IPS-18c (cell line): Measurements from ENCODE around the gene SPTBN5.

Experiments
- H3K4me3 ChIP-seq: 2 replicates; pipeline ENCODE4 v1.7.0; 2013; ENCODE audit warnings: low read depth, mild to moderate bottlenecking, low read length, moderate library complexity; ENCODE audit not compliant: insufficient read depth
- H3K9me3 ChIP-seq: one replicate; pipeline ENCODE4 v1.6.1; 2013; ENCODE audit warnings: mild to moderate bottlenecking, low read length, moderate library complexity; ENCODE audit not compliant: control insufficient read depth, insufficient read depth

Gene SPTBN5

DNA sequence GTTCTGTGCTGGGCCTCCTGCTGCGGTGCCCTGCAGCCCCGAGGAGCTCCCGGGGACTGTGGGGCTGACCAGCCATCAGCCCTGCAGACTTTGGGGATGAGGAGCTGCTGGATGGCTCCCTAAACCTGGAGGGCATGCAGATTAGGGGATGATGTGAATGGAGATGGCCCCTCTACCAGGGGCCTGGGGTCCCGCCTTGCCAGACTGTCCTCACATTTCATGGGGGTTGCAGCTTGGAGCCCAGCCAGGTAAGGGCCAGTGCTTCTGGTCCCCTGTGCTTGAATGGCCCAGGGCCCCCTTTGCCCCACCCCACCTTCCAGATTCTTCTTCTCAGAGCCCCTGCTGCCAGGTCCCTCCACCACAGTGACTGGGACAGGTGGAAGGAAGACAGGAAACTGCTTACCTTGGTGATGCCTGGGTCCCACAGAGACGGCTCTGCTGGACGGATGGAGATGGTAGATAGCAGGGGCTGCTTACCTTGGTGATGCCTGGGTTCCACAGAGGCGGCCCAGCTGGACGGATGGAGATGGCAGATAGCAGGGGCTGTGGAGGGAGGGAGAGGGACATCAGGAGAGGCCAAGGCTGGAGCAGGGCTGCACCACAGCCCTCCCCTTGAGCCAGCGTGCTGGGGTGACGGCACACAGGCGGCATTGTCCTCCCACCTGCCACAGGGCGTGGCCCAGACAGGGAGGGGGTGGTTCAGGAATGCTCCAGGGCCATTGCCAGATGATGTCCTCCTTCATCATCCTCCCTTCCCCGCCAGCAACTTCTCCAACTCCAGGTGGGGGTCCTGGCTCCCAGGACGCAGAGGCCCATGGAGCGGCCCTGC, at the start of gene SPTBN5:
SPTBN5 (minus strand) TSS at position 632 of the 829 bp plus-strand sequence; CDS start at position 76, 556 bp downstream.
- Histone ChIP-seq H3K9me3 (no peaks in the 10 kb centered on the region), H3K4me3 (no peak within 1 kb of the TSS)

DNA sequence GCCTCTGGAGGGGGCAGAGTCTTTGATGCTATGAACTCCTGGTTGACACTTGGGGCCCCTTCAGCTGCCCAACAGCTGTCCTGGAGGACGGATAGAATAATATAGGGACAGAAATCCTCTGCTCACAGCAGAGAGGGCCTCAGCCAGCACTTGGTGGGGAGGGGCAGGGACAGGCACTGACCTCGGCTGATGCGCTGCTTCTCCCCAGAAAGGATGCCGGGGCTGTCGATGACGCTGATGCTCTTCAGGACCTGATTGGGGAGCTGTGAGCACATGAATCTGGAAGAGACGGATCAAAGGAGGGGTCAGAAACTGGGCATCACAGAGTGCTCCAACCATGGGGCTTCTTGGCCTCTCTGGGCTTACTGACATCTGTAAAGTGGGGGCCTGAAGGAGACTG, 49.0 kb upstream of the SPTBN5 start:
- H3K9me3 ChIP-seq: no peaks in the 10 kb centered on the region
- no peak overlapping the region for H3K4me3 ChIP-seq

DNA sequence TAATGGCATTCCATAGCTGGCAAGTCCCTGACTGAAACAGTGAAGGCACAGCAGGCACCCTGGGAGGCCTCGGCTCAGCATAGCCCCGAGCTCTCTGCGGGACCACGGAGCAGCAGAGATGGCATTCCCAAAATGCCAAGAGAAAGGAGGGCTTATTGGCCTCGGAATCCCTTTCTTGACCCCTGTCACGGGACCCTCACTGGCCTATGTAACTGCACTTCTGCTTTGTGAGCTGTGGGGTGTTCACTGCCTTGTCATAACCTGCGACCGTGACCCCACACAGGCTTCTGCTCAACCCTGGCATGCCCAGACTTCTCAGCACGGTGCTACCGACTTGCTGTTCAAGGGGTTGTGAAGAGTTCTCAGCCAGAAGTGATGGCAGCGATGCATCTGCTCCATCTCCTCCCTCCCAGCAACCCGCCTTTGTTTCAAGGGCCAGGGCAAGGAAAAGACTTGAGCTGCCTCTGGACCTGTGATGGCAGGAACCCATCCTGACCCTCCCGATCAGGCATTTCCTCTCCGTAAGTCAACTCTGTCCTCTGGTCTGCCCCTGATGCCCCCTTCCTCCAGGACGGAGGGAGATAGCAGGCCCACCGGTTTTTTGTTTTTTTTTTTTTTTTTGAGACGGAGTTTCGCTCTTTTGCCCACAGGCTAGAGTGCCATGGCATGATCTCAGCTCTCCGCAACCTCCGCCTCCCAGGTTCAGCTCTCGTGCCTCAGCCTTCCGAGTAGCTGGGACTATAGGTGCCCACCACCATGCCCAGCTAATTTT, 48.0 kb upstream of the SPTBN5 start:
- Histone ChIP-seq H3K4me3 (no peak overlapping the region), H3K9me3 (no peaks in the 10 kb centered on the region)

DNA sequence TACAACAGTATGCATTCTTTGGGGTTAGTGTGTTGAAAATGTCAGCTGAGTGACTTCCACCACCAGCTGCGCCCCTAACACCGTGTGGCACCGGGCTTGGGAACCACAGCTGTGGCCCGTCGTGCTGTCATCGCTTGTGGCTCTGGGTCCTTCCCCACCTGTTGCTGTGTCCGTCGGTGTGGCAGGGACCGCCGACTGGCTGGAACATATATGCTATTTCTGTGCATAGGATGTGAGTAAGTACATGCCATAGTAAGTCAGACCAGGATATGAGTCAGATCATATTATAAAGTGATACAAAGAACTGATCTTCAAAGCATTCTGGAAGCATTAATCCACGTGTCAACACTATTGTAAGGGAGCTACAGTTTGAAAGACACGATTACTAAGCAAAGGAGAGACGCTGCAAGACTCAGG, 46.6 kb upstream of the SPTBN5 start:
- H3K4me3 ChIP-seq: no peak overlapping the region

DNA sequence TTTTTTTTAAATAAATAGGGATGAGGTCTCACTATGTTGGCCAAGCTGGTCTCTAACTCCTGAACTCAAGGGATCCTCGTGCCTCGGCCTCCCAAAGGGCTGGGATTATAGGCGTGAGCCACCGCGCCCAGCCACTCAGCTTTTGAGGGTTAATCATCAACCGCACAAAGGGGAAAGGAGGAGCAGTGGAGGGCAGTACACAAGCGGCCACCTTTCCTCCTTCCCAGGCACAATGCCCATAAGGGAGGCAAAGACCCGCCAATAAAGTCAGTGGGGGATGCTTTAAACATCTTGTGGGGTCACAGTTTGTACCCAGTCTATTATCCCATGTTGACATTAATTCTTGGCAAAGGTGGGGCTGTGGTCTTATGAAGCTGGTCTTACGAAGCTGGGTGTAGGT, 46.1 kb upstream of the SPTBN5 start:
- Histone ChIP-seq H3K9me3 (no peaks in the 10 kb centered on the region), H3K4me3 (no peak overlapping the region)

More for the DNA sequence above, 46.6 kb upstream of the SPTBN5 start:
- no peaks in the 10 kb centered on the region for H3K9me3 ChIP-seq

DNA sequence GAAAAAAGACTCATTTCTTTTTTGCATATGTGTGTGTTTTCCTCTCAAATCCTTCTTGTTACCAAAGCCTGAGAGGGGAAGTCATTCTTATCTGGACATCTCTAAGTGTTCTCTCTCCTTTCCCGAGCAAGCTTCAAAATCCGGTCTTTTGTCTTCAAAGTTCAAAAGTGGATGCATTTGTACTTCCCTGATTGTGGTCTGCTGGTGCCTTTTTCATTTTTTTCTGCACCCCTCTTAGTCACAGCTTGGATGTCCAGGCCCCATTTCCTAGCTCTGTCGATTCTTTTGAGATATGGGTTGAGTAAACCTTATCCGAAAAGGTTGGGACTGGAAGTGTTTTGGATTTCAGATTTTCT, 43.7 kb upstream of the SPTBN5 start:
- no peaks in the 10 kb centered on the region for H3K9me3 ChIP-seq

DNA sequence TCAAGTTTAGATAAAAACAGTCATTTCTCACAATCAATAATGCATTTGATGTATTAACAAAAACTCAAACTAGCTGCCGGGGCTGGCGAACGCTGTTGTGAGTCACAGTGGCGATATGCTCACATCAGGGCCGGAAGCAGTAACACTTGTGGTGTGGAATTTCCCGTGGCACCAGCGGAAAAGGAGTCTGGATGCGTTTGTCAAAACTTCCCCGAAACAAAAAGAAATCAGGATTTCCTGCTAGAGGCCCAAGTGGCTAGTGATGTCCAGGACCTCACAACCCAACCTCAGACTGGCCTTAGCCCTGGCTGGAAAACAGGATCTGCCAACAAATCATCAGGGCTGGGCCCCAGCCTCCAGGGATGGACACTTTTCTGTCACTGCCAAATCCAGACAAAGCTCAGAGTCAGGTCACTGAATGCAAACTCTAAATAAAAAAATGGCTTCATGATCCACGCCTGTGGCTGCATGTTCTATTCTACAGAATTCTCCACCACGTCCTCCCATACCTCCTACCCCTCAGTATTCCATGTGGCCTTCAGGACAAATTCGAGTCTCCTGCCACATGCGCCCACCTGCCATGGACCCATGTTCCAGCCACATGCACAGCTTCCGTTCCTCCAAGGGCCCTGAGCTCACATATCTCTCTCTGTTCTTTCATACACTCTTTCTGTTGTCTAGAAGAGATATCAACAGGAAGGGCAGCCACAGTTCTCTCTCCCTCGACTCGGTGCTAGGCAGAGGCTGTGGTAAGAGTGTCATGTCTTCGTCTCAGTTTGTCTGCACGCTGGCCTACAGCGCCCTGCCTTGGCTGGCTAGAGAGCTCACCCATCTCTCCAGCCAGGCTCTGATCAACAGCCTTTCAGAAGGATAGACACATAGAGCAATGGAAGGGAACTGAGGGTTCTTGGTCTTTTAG, 43.1 kb upstream of the SPTBN5 start:
- no peaks in the 10 kb centered on the region for H3K9me3 ChIP-seq
- H3K4me3 ChIP-seq: no peak overlapping the region

More for the DNA sequence above, 43.7 kb upstream of the SPTBN5 start:
- H3K4me3 ChIP-seq: no peak overlapping the region

DNA sequence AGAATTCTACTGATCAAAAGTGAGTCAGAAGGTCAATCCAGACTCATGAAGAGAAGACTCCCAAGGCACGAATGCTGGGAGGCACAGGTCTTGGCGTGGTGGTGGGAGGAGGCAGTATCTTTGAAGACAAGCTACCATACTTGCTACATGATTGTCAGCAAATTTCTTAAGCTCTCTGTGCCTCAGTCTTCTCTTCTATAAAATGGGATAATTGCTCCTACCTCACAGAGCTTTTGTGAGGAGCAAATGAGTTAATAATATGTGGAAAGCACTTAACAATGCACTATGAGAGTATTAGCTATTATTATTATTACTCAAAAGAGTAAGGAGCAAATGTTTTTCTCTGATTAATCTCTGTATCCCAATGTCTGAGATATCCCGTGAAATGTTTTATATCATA, 42.3 kb upstream of the SPTBN5 start:
- Histone ChIP-seq H3K9me3 (no peaks in the 10 kb centered on the region), H3K4me3 (no peak overlapping the region)

DNA sequence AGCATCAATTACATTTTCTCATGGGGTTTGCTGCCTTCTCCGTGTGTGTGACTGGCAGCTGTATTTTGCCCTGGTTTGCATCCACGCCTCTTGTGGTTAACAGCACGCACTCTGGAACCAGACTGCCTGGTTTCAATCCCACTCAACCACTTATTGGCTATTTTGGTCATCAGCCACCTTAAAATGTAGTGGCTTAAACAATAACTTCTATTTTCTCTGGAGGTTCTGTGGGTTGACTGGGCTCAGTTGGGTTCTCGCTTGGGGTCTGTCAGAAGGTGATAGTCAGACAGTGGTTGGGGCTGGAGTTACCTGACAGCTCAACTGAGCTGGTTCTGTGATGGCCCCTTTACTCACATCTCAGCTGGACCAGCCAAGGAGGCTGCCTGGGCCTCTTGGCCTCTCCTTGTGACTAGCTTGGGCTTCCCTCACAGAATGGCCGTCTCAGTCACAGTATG, 41.7 kb upstream of the SPTBN5 start:
- Histone ChIP-seq H3K4me3 (no peak overlapping the region), H3K9me3 (no peaks in the 10 kb centered on the region)

DNA sequence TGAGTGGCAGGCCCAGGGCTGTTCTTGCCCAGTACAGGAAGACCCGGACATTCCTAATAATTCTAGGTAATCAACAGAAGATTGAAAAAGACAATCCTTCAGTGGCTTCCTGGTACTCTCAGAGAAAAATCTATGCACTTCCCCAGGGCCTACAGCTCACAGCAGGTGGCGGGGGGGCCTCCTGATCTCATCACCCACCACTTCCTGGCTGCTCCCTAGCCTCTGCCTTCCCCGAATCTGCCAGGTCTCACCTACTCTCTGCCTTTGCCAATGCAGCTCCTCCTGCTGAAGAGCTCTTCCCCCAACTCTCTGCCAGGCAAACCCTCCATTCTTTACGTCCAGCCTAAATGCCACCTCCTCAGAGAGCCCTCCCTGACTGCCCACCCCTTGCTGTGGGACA, 41.0 kb upstream of the SPTBN5 start:
- Histone ChIP-seq H3K9me3 (no peaks in the 10 kb centered on the region), H3K4me3 (no peak overlapping the region)

DNA sequence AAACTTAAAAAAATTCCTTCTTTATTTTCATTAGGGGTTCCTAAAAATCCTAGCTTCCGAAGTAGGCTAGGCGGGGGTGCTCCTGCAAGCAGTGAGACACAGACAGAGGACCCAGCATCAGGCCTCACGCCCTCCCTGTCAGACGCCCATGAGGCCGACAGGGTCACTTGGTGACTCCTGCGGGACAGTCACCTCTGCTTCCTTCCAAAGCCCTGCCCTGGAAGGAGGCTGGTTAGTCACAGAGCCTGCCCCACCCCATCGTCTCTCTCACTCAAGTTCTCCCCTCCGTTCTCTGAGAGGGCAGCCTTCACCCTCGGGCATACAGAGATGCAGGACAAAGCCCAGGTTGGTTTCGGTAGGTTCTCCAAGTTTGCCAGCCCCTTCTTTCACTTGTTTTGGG, 39.9 kb upstream of the SPTBN5 start:
- Histone ChIP-seq H3K9me3 (no peaks in the 10 kb centered on the region), H3K4me3 (no peak overlapping the region; the same call in 1 of the 2 replicates)

DNA sequence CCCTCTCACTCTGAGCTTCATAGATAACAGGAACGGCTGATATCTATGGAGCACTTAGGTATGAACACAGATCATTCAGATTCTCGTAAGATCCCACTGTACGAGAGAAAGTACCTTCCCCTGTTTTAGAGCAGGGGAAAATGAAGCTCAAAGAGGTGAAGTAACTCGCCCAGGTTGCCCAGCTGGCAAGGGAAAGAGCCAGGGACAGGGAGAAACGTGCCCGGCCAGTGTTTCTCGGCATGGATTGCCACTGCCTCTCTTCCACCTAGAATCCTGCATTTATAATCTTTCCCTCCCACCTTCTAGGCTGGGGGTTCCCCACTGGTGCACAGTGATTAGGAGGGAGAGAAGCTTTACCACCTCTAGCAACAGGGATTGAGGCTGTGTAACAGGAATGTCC, 39.5 kb upstream of the SPTBN5 start:
- no peak overlapping the region for H3K4me3 ChIP-seq

DNA sequence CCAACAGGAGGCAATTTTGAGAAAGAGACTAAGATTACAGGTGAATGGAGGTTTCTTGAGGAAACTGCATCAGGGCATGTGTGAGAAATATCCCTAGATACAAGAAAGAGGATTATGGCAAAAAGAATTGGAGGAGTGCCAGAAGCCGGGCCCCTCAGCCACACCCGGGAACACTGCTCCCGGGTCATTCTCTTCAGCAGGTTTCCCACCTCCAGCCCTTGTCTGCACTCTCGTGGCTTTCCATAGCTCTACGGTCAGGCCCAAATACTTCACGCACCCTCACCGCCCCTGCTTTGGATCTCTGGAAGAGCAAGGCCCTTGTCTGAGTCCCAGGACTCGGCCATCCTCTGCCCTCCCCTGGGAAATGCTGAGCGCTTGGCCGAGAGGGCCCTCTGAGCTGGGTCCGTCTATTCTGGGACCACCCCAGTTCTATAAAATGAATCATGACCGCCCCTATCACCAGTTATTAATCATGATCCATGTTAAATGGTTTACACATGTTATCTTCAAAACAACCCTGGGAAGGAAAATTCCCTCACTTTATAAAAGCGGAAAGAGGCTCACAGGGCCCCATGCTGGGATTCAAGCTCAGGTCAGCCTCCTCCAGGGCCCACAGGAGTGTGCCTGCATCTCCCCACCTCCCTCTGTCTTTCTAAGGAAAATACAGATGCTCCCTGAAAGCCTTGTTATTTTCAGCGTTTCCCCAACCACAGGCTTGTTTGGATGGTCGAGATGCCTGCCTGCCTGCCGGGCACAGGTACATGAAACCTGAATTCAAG, 38.8 kb upstream of the SPTBN5 start:
- no peak overlapping the region for H3K4me3 ChIP-seq

More for the DNA sequence above, 39.5 kb upstream of the SPTBN5 start:
- no peaks in the 10 kb centered on the region for H3K9me3 ChIP-seq

DNA sequence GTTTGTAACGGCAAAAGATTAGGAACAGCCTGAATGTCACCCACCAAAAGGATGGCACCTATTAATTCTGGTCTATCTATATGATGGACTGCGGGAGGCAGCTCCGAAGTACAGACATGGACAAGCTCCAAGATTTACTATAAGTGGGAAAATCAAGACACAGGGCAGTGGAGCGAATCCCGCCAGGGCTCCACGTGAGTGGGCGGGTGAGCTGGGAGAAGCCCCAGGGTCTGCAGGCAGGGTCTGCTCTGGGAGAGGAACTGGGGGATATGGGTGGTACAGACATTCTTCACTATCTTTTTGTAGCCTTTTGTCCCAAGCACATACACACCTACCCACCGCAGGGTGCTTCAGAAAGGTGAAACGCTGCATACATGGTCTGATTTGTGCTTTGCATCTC, 38.2 kb upstream of the SPTBN5 start:
- H3K9me3 ChIP-seq: no peaks in the 10 kb centered on the region
- H3K4me3 ChIP-seq: no peak overlapping the region

More for the DNA sequence above, 38.8 kb upstream of the SPTBN5 start:
- no peaks in the 10 kb centered on the region for H3K9me3 ChIP-seq

DNA sequence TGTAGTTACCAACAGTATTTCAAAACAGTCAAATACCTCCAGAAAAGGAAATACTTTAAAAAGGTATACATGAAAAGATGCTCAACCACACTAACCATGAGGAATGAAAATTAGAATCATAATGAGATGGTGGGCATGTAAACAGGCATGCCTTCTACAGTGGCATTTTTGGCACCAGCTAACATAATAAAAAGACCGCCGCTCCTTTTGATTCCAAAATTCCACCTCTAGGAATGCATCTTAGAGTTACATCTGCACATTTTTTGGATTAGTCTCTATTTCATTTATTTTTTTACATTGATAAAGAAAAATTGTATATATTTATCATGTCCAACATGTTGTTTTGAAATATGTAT, 37.0 kb upstream of the SPTBN5 start:
- Histone ChIP-seq H3K4me3 (no peak overlapping the region), H3K9me3 (no peaks in the 10 kb centered on the region)

DNA sequence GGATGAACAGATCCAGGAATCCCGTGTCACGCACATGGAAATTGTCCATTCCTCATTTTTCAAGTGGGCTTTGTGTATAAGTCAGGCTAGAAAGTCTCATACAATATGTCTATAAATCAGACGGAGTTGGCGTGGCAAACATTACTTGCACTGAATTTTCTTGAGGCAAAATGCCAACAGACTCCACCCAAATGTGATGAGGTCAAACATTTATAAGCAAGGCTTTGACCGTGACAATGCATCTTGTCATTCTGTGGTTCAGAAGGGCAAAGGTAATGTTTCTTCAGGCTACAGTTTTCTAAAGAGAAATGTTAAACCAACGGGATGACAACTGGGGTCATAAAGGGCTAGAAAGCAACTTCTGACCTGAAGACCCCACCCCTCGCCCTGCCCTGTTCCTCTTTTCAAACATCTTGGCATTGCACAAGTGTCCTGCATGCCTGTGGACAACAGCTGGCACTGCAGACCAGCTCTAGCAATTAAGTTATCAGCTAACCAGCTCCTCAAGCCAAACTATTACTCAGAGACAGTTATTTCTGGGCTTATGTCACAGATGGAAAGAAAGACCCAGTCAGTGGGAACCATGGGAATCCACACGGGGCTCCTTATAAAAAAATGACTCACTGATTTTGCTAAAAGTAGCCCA, 36.5 kb upstream of the SPTBN5 start:
- no peak overlapping the region for H3K4me3 ChIP-seq
- H3K9me3 ChIP-seq: no peaks in the 10 kb centered on the region
